HS-27A (cell line): Measurements from ENCODE around the gene NDRG2.

Experiments
- DNase-seq: peaks from one replicate; pipeline ENCODE4 v3.0.0-alpha.2; 2012; ENCODE audit warnings: low read depth, missing footprints

Gene NDRG2

GRCh38 chr14:21024585-21025370 lies at the start of gene NDRG2:
Gene NDRG2, minus strand, starts transcription at chr14:21025061. Its CDS starts 1,746 bp downstream, at chr14:21023315.
- DNase-seq = no peak

GRCh38 chr14:21073921-21074320 lies 49.1 kb upstream of the NDRG2 start:
- DNase-seq = no peak

- DNase-seq = no peak
Measured at GRCh38 chr14:21072781-21073339, 48.0 kb upstream of the NDRG2 start.

GRCh38 chr14:21072031-21072473 lies 47.2 kb upstream of the NDRG2 start:
- no peak for DNase-seq

- no peak for DNase-seq
Measured at GRCh38 chr14:21071225-21072030, 46.6 kb upstream of the NDRG2 start.

- DNase-seq = no peak
Measured at GRCh38 chr14:21070610-21071224, 45.9 kb upstream of the NDRG2 start.

GRCh38 chr14:21070083-21070609 lies 45.3 kb upstream of the NDRG2 start, which contains the start of gene ARHGEF40:
Gene ARHGEF40, plus strand, starts transcription at chr14:21070304. Its CDS starts 93 bp downstream, at chr14:21070397.
- DNase-seq = no peak

GRCh38 chr14:21069388-21070082 lies 44.7 kb upstream of the NDRG2 start:
- no peak for DNase-seq

GRCh38 chr14:21068521-21069387 lies 43.9 kb upstream of the NDRG2 start:
- DNase-seq = no peak

- DNase-seq = no peak
Measured at GRCh38 chr14:21066882-21067502, 42.1 kb upstream of the NDRG2 start.

- no peak for DNase-seq
Measured at GRCh38 chr14:21063479-21063878, 38.6 kb upstream of the NDRG2 start.

- DNase-seq = no peak
Measured at GRCh38 chr14:21061347-21061668, 36.4 kb upstream of the NDRG2 start.

GRCh38 chr14:21060614-21061346 lies 35.9 kb upstream of the NDRG2 start:
- no peak for DNase-seq

- no peak for DNase-seq
Measured at GRCh38 chr14:21059842-21060613, 35.2 kb upstream of the NDRG2 start.

- no peak for DNase-seq
Measured at GRCh38 chr14:21058903-21059302, 34.0 kb upstream of the NDRG2 start.

- no peak for DNase-seq
Measured at GRCh38 chr14:21057803-21058675, 33.2 kb upstream of the NDRG2 start, which contains the start of gene RNASE8. Gene RNASE8, plus strand, starts transcription at chr14:21057822. Its CDS starts 71 bp downstream, at chr14:21057893.

GRCh38 chr14:21056520-21057163 lies 31.8 kb upstream of the NDRG2 start:
- no peak for DNase-seq
